SK-N-SH (cell line): Measurements from ENCODE around the gene FKBP2.

Experiments used
- CHD2 ChIP-seq: fragments of 150-350 bp; IDR thresholded peaks from 2 replicates; pipeline ENCODE4 v1.6.1; 2018; ENCODE audit warnings: low read length; ENCODE audit not compliant: partially characterized antibody
- CTCF ChIP-seq: fragments of 200-600 bp; sonication (generic); IDR thresholded peaks from 2 replicates; pipeline ENCODE4 v1.6.1; 2017; ENCODE audit warnings: antibody characterized with exemption, mild to moderate bottlenecking, moderate library complexity
- EP300 ChIP-seq, 2 experiments: IDR thresholded peaks; 2 replicates each; pipeline versions ENCODE4 v1.4.0 to v1.6.1; 2012; ENCODE audit warnings: borderline replicate concordance in 1 of 2, low read depth in 1 of 2, low read length in 1 of 2
- FOXM1 ChIP-seq: IDR thresholded peaks from 2 replicates; pipeline ENCODE4 v1.4.0; 2012; ENCODE audit warnings: low read depth, mild to moderate bottlenecking
- GATA2 ChIP-seq: sonication (generic); formaldehyde crosslinking; IDR thresholded peaks from 2 replicates; pipeline ENCODE4 v1.5.0; 2020; ENCODE audit warnings: mild to moderate bottlenecking, missing genetic modification reagents
- POLR2AphosphoS5 ChIP-seq: IDR thresholded peaks from 2 replicates; pipeline ENCODE4 v1.6.1; 2012; ENCODE audit warnings: low read depth, low read length
- RCOR1 ChIP-seq: fragments of 150-350 bp; IDR thresholded peaks from 2 replicates; pipeline ENCODE4 v1.6.1; 2017; ENCODE audit warnings: antibody characterized with exemption, low read length
- SMC3 ChIP-seq: IDR thresholded peaks from 2 replicates; pipeline ENCODE4 v1.6.1; 2012; ENCODE audit warnings: low read depth, low read length, improper control_type of control experiment
- TEAD4 ChIP-seq: IDR thresholded peaks from 2 replicates; pipeline ENCODE4 v1.4.0; 2012; ENCODE audit warnings: mild to moderate bottlenecking, borderline replicate concordance; ENCODE audit not compliant: insufficient read depth
- USF2 ChIP-seq: fragments of 150-350 bp; IDR thresholded peaks from 2 replicates; pipeline ENCODE4 v1.6.1; 2017; ENCODE audit warnings: antibody characterized with exemption, low read length, low read depth, borderline replicate concordance

DNA sequence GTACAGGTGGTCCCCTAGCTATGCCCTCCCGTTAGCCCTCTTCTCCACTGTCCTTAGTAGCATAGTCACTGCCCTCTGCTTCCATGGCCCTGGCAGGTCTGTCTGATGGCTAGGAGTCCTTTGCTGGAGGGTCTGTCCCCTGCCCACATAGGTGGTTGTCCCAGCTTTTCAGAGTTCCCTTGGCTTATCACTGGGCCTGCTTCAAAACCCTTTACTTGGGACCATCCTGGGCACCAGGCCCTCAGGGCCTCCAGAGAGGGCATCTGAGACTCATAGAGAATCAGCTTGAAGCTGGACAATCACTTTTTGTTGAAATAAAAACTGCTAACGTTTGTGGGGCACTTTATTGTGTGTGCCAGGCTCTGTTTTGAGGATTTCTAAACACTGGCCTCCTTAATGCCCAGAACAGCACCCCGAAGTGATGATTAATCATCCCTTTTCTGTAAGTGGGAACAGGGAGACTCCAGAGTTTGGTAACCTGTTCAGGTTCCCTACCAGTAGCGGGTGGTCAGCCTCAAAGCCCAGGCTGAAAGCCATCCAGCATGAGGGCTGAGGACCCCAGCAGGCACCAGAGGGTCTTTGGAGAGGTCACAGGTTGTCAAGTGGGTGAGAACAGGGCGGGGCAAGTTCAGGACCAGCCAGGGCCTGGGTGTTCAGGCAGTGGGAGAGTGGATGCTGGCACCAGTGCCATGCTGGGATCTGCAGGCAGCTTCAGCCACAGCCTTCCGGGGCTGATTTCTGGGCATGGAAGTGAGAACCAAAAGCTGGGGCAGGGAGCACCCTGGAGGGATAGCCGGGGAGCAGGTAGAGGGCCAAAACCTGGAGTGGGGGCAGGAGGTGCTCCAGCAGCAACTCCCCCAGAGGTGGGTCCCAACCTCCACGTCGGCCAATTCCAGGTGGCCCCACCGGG, 49.7 kb downstream of the FKBP2 start:
- no peak for TF ChIP-seq CTCF
- TF ChIP-seq EP300 (IDR thresholded peaks at IDR 0.05; ENCODE audit: borderline replicate concordance in 1 of 2, low read depth in 1 of 2, low read length in 1 of 2): no peak
- TF ChIP-seq USF2: no peak
- TF ChIP-seq POLR2AphosphoS5: no peak
- TF ChIP-seq FOXM1: no peak
- no peak for TF ChIP-seq RCOR1
- no peak for TF ChIP-seq SMC3
- no peak for TF ChIP-seq CHD2
- no peak for TF ChIP-seq GATA2 (CRISPR knock-in tag)
- TF ChIP-seq TEAD4: no peak
